ENCODE data around the gene CCDC40.

GRCh38 chr17:80089762-80090161 lies 53.3 kb downstream of the CCDC40 start:
- TF ChIP-seq CTCF (IDR thresholded peaks at IDR 0.05), result no peak
- no peak for TF ChIP-seq POLR2A (IDR thresholded peaks at IDR 0.05)
